K562 (cell line): Measurements from ENCODE around the gene STX18. TPM values are rescaled to one million over a fixed set of nuclear protein-coding genes. Genes with fewer than 3 reads are reported as not detected.

Experiments used
- ATAC-seq: fragments of 200-7000 bp; cut with Tn5 transposase; 3 replicates; pipeline ENCODE4 v1.9.1; 2020; ENCODE audit warnings: moderate library complexity
- BruUV-seq: library from RNA; stranded (reverse); fragments of 400-500 nt; replicated peaks from 2 replicates; lab custom pipeline; 2021; lab: Mats Ljungman, UMichigan
- CTCF ChIA-PET: fragments of 300-600 bp; formaldehyde crosslinking; extraction: SDS; loops from one replicate; lab custom pipeline; 2021; ENCODE audit warnings: low intra/inter-chr PET ratio; lab: Yijun Ruan, JAX
- POLR2A ChIA-PET: fragments of 300-600, 350-650 bp; sonication (Branson Sonifier 250); formaldehyde crosslinking; extraction: SDS; loops from one replicate; lab custom pipeline; 2021; ENCODE audit warnings: antibody characterized with exemption, inconsistent platforms; lab: Yijun Ruan, JAX
- DNase-seq, 4 experiments: peaks; one replicate each; pipeline versions ENCODE4 v3.0.0 to v3.0.0-alpha.2; 2011 to 2018; ENCODE audit warnings: low spot score in 3 of 4, mixed read lengths in 3 of 4; ENCODE audit errors: extremely low read depth in 1 of 4
- FAIRE-seq: peaks from 2 replicates; lab custom pipeline; 2011; peaks lifted over from hg19 to GRCh38; lab: Jason Lieb, UNC
- H2AFZ ChIP-seq: 2 replicates; pipeline ENCODE4 v1.6.0; 2011; ENCODE audit warnings: low read depth, low read length, control low read depth, inconsistent platforms
- H3K27ac ChIP-seq: fragments of 200-600 bp; 3 replicates; pipeline ENCODE4 v1.8.0; 2011; ENCODE audit warnings: low read depth, mild to moderate bottlenecking, control low read depth, inconsistent platforms, low read length, moderate library complexity, mixed read lengths; ENCODE audit errors: extremely low read depth
- H3K27me3 ChIP-seq, 2 experiments: fragments of 300-600 bp in 1 of 2; 2 replicates in 1 of 2; 3 replicates in 1 of 2; pipeline versions ENCODE4 v1.6.0 to v1.8.0; 2011; ENCODE audit warnings: inconsistent platforms in 2 of 2, low read length in 2 of 2, mild to moderate bottlenecking in 1 of 2, mixed read lengths in 1 of 2, moderate library complexity in 1 of 2; ENCODE audit not compliant: control insufficient read depth in 2 of 2, insufficient read depth in 2 of 2
- H3K36me3 ChIP-seq: fragments of 300-600 bp; 3 replicates; pipeline ENCODE4 v1.8.0; 2011; ENCODE audit warnings: mild to moderate bottlenecking, low read length, inconsistent platforms; ENCODE audit not compliant: control insufficient read depth, insufficient read depth
- H3K4me1 ChIP-seq, 2 experiments: fragments of 200-600 bp in 1 of 2; replicated peaks in 1 of 2; 2 replicates in 1 of 2; 3 replicates in 1 of 2; pipeline versions ENCODE4 v1.5.1 to v1.8.0; 2011; ENCODE audit warnings: inconsistent platforms in 2 of 2, low read length in 2 of 2, mild to moderate bottlenecking in 1 of 2, mixed read lengths in 1 of 2, moderate library complexity in 1 of 2; ENCODE audit not compliant: control insufficient read depth in 2 of 2, insufficient read depth in 2 of 2
- H3K4me2 ChIP-seq: 2 replicates; pipeline ENCODE4 v1.6.1; 2011; ENCODE audit warnings: low read length, control low read depth, inconsistent platforms, mixed read lengths; ENCODE audit not compliant: insufficient read depth
- H3K4me3 ChIP-seq: fragments of 200-600 bp; sonication (generic), shearing (Covaris generic); 2 replicates; pipeline ENCODE4 v1.5.1; 2016; ENCODE audit warnings: control low read depth, inconsistent platforms
- H3K79me2 ChIP-seq: fragments of 200-600 bp; 3 replicates; pipeline ENCODE4 v1.8.0; 2011; ENCODE audit warnings: low read length, inconsistent platforms; ENCODE audit not compliant: control insufficient read depth, insufficient read depth
- H3K9ac ChIP-seq, 2 experiments: 2 replicates each; pipeline versions ENCODE4 v1.6.0 to v1.6.1; 2011; ENCODE audit warnings: low read depth in 2 of 2, low read length in 2 of 2, control low read depth in 1 of 2, inconsistent platforms in 1 of 2, mild to moderate bottlenecking in 1 of 2, mixed read lengths in 1 of 2; ENCODE audit not compliant: insufficient read depth in 1 of 2
- H3K9me1 ChIP-seq: one replicate; pipeline ENCODE4 v1.6.0; 2011; ENCODE audit warnings: inconsistent platforms, mild to moderate bottlenecking, low read length, moderate library complexity; ENCODE audit not compliant: control insufficient read depth, insufficient read depth
- H3K9me3 ChIP-seq: replicated peaks from 2 replicates; pipeline ENCODE4 v1.5.1; 2011; ENCODE audit warnings: low read depth, low read length, inconsistent platforms; ENCODE audit not compliant: control insufficient read depth, insufficient read depth
- H4K20me1 ChIP-seq: replicated peaks from 2 replicates; pipeline ENCODE4 v1.6.1; 2011; ENCODE audit warnings: low read length, inconsistent platforms, mixed read lengths; ENCODE audit not compliant: control insufficient read depth, insufficient read depth
- JUND ChIP-seq, 2 experiments: IDR thresholded peaks; 2 replicates in 1 of 2; 3 replicates in 1 of 2; pipeline ENCODE4 v1.6.1; 2011; ENCODE audit warnings: borderline replicate concordance in 2 of 2, low read depth in 2 of 2, low read length in 2 of 2, improper control_type of control experiment in 1 of 2, missing biosample characterization in 1 of 2, missing genetic modification characterization in 1 of 2, missing genetic modification reagents in 1 of 2
- MAZ ChIP-seq, 2 experiments: fragments of 450-650 bp in 1 of 2; sonication (generic) in 1 of 2; formaldehyde crosslinking; IDR thresholded peaks in 1 of 2; conservative IDR thresholded peaks in 1 of 2; 2 replicates each; pipeline versions ENCODE4 v1.4.0 to v1.5.0; 2020; ENCODE audit warnings: mild to moderate bottlenecking in 1 of 2, missing genetic modification reagents in 1 of 2
- YY1 ChIP-seq, 3 experiments: IDR thresholded peaks; 2 replicates each; pipeline ENCODE4 v1.6.1; 2011; ENCODE audit warnings: low read length in 2 of 3, mild to moderate bottlenecking in 2 of 3, moderate library complexity in 2 of 3, borderline replicate concordance in 1 of 3, control low read depth in 1 of 3, low read depth in 1 of 3; ENCODE audit not compliant: insufficient read depth in 3 of 3, insufficient replicate concordance in 2 of 3, control insufficient read depth in 1 of 3, insufficient read length in 1 of 3; ENCODE audit errors: extremely low read depth in 1 of 3
- WGBS: fragments of 100-300 bp; shearing (Covaris generic); methylation state at CpG from one replicate; pipeline ENCODE4 v1.1.6; 2016; ENCODE audit warnings: low coverage, mixed read lengths; ENCODE audit not compliant: insufficient coverage; ENCODE audit errors: missing lambda C conversion rate; 5-methylcytosine and 5-hydroxymethylcytosine counted together
- in situ Hi-C: fragments of 300-500 bp; cut with MboI; formaldehyde crosslinking; loops from 4 replicates; pipeline ENCODE4 v1.15.0; 2018; ENCODE audit warnings: inconsistent platforms, mixed read lengths
- intact Hi-C: fragments of 100-400 bp; cut with micrococcal nuclease; formaldehyde crosslinking; loops from 2 replicates; pipeline ENCODE4 v1.14.2; 2022
- polyA plus RNA-seq, 8 experiments: library from polyadenylated mRNA; depleted of rRNA in 4 of 8; stranded (reverse) in 5 of 8; unstranded in 3 of 8; fragments of >200 nt; fragmentation: Nextera tagmentation in 2 of 8; fragmentation: Illumina TruSeq in 1 of 8; extraction: Ambion mirVana in 2 of 8; extraction: Trizol in 1 of 8; gene quantifications; 2 replicates each; pipeline versions ENCODE4 v1.2.1 to v1.2.3, GENCODE V29; 2011 to 2014; ENCODE audit warnings: inconsistent platforms in 1 of 8, missing spikeins in 1 of 8
- total RNA-seq, 7 experiments: library from RNA; depleted of rRNA in 6 of 7; stranded (reverse); fragments of >200 nt in 6 of 7; fragmentation: Illumina TruSeq in 2 of 7; extraction: Trizol in 2 of 7; gene quantifications; 2 replicates each; pipeline versions ENCODE4 v1.2.1 to v1.2.3, GENCODE V29; 2011 to 2021; ENCODE audit warnings: low replicate concordance in 1 of 7
- TF ChIP-seq, protein P1 (sequence below): fragments of 250-450 bp; sonication (Bioruptor Pico); IDR thresholded peaks from 2 replicates; pipeline ENCODE4 v1.8.0; 2021; ENCODE audit warnings: moderate library complexity, mild to moderate bottlenecking, inconsistent platforms

The STX18 gene
- total and polyA plus RNA-seq, 9 of the 15 experiments (the other 6 are each of a cell fraction or from before 2014, with no cell fraction given): 6.2 to 41.7 (median 22.7) TPM

DNA sequence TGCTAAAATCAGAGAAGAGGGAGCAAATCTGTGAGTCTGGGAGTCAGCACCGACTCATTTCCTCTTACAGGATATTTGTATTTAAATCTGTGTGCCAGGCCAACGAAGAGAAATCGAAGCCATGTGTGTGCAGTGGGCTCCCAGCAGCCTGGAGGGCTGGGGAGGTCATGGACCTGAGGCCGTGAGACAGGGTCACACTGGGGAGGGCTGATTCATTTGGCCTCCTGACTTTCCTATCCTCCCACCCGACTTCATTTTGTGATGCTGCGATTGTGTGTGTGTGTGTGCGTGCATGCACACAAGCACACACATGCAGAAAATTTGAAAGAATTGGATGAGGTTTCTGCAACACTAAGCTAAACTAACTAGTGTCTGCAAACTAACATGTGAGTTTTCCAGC is 48.7 kb upstream of the STX18 start (continued):
- TF ChIP-seq YY1 (IDR thresholded peaks at IDR 0.05; ENCODE audit: borderline replicate concordance in 1 of 3, control insufficient read depth in 1 of 3, extremely low read depth in 1 of 3, insufficient read depth in 3 of 3, insufficient read length in 1 of 3, insufficient replicate concordance in 2 of 3, low read depth in 1 of 3, low read length in 2 of 3) (no peak), MAZ (CRISPR knock-in tag; conservative IDR thresholded peaks at IDR 0.05 in 1 of 2, IDR thresholded peaks at IDR 0.05 in 1 of 2) (no peak), JUND (IDR thresholded peaks at IDR 0.05; ENCODE audit: borderline replicate concordance, low read depth, low read length) (no peak), JUND (tag; IDR thresholded peaks at IDR 0.05; ENCODE audit: borderline replicate concordance, low read depth, low read length) (no peak)

DNA sequence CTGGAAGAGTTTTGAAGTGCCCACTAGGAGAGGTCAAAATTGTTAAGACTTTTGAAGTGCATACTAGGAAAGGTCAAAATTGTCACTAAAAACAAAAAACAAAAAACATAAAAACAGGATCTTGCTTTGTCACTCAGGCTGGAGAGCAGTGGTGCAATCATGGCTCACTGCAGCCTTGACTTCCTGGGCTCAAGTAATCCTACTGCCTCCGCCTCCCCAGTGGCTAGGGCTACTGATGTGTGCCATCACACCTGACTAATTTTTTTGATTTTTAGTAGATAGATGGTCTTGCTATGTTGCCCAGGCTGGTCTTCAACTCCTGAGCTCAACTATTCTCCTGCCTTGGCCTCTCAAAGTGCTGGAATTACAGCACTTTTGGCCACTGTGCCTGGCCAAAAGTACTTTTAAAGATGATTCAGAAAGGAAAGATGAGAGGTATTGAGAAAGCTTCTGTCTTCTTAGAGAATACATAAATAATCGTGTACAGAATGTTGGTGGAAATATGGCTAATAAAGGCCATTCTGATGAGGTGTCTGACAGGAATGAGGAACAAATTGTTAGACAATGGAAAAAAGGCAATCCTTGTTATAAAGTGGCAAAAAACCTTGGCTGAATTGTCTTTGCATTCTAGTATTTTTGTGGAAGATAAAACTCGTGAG is 43.3 kb upstream of the STX18 start:
- CTCF ChIA-PET: no interaction called here
- no peaks in the 10 kb centered on the region for H3K4me1 ChIP-seq
- BruUV-seq: no TSS peak
- WGBS: 0% methylated on average over 3 of the region's 3 CpGs
- no peak for FAIRE-seq
- no peaks in the 10 kb centered on the region for H3K79me2 ChIP-seq
- H3K9me1 ChIP-seq: no peaks in the 10 kb centered on the region
- H3K9ac ChIP-seq: no peak overlapping the region
- H3K4me2 ChIP-seq: no peak overlapping the region
- TF ChIP-seq, protein P1, sequence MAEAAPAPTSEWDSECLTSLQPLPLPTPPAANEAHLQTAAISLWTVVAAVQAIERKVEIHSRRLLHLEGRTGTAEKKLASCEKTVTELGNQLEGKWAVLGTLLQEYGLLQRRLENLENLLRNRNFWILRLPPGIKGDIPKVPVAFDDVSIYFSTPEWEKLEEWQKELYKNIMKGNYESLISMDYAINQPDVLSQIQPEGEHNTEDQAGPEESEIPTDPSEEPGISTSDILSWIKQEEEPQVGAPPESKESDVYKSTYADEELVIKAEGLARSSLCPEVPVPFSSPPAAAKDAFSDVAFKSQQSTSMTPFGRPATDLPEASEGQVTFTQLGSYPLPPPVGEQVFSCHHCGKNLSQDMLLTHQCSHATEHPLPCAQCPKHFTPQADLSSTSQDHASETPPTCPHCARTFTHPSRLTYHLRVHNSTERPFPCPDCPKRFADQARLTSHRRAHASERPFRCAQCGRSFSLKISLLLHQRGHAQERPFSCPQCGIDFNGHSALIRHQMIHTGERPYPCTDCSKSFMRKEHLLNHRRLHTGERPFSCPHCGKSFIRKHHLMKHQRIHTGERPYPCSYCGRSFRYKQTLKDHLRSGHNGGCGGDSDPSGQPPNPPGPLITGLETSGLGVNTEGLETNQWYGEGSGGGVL (CRISPR knock-in tag): no peak
- TF ChIP-seq, all 486 proteins: peak for 0
- Histone ChIP-seq H3K36me3 (no peaks in the 10 kb centered on the region), H3K4me3 (no peak overlapping the region), H4K20me1 (no peaks in the 10 kb centered on the region), H3K27ac (no peak overlapping the region), H3K27me3 (no peaks in the 10 kb centered on the region), H2AFZ (no peak overlapping the region), H3K9me3 (no peaks in the 10 kb centered on the region)
- intact Hi-C loops (no loop called here), in situ Hi-C loops (no loop called here)
- ATAC-seq (no peak), DNase-seq (no peak)
- POLR2A ChIA-PET: interaction anchor here (1.3 to 1.5 kb wide), 2 partner anchors 10 kb away, joined by 3 to 5 read pairs; no protein-coding TSS in a partner anchor
